ENCODE measurements around the gene ZNF19. TPM values are rescaled to one million over a fixed set of nuclear protein-coding genes. Genes with fewer than 3 reads are reported as not detected.

Gene ZNF19
- total and polyA plus RNA-seq, 9 of the 15 experiments (the other 6 are each of a cell fraction or from before 2014, with no cell fraction given): 1.2 to 2.8 (median 1.8) TPM

- no peak for TF ChIP-seq ZBTB5 (IDR thresholded peaks at IDR 0.05)
- no peak for TF ChIP-seq NR1H2 (CRISPR knock-in tag; IDR thresholded peaks at IDR 0.05)
- TF ChIP-seq STAG1 (CRISPR knock-in tag; IDR thresholded peaks at IDR 0.05; ENCODE audit: borderline replicate concordance): no peak
- no peak for TF ChIP-seq ZNF174 (CRISPR knock-in tag; IDR thresholded peaks at IDR 0.05)
- no peak for TF ChIP-seq MAFG (tag; conservative IDR thresholded peaks at IDR 0.05)
- TF ChIP-seq ZNF507 (tag; conservative IDR thresholded peaks at IDR 0.05): no peak
- TF ChIP-seq FOSL1 (tag; conservative IDR thresholded peaks at IDR 0.05): no peak
- no peak for TF ChIP-seq CBFA2T2 (conservative IDR thresholded peaks at IDR 0.05)
These were observed 37.0 kb upstream of the ZNF19 start, which contains the start of gene CHST4 (continued) for GRCh38 chr16:71526111-71526631.

GRCh38 chr16:71524566-71525553, 35.7 kb upstream of the ZNF19 start:
- WGBS (ENCODE audit: insufficient coverage, low coverage, missing lambda C conversion rate): 2% methylated on average over 15 of the region's 16 CpGs
- no peak for ATAC-seq
- peak; percentile 58 for TF ChIP-seq NFIX (CRISPR knock-in tag; IDR thresholded peaks at IDR 0.05; ENCODE audit: low read depth)
- no peak for TF ChIP-seq ZNF384 (IDR thresholded peaks at IDR 0.05; ENCODE audit: low read depth, low read length)
- TF ChIP-seq NFIC (IDR thresholded peaks at IDR 0.05): peak; percentile 81
- H3K4me1 ChIP-seq (replicated peaks in 1 of 2; ENCODE audit: control insufficient read depth in 2 of 2, insufficient read depth in 2 of 2, low read length in 2 of 2): no peaks in the 10 kb centered on the region
- no peak overlapping the region for H3K4me2 ChIP-seq (ENCODE audit: insufficient read depth, low read length)
- H3K9me1 ChIP-seq (ENCODE audit: control insufficient read depth, insufficient read depth, low read length): no peaks in the 10 kb centered on the region
- intact Hi-C loops (cut with micrococcal nuclease): no loop called here
- no peaks in the 10 kb centered on the region for H3K9me3 ChIP-seq (replicated peaks; ENCODE audit: control insufficient read depth, insufficient read depth, low read depth, low read length)
- H3K36me3 ChIP-seq (ENCODE audit: control insufficient read depth, insufficient read depth, low read length): no peaks in the 10 kb centered on the region
- DNase-seq (ENCODE audit: extremely low read depth in 1 of 4, low spot score in 3 of 4): no peak
- H3K4me3 ChIP-seq: no peak overlapping the region
- H3K27me3 ChIP-seq (ENCODE audit: control insufficient read depth in 2 of 2, insufficient read depth in 2 of 2, low read length in 2 of 2): peaks cover 36 to 54% of the 10 kb centered on the region in 2 experiments
- BruUV-seq (replicated peaks): no TSS peak
- FAIRE-seq: no peak
- ChIA-PET CTCF (ENCODE audit: low intra/inter-chr PET ratio) (no interaction called here), POLR2A (no interaction called here)
- no peak overlapping the region for H2AFZ ChIP-seq (ENCODE audit: low read depth, low read length)
- no peaks in the 10 kb centered on the region for H4K20me1 ChIP-seq (replicated peaks; ENCODE audit: control insufficient read depth, insufficient read depth, low read length)
- no peaks in the 10 kb centered on the region for H3K79me2 ChIP-seq (ENCODE audit: control insufficient read depth, insufficient read depth, low read length)
- no peak overlapping the region for H3K27ac ChIP-seq (ENCODE audit: extremely low read depth, low read depth, low read length)
- no peak overlapping the region for H3K9ac ChIP-seq (ENCODE audit: insufficient read depth in 1 of 2, low read depth in 2 of 2, low read length in 2 of 2)
- in situ Hi-C loops (cut with MboI): no loop called here
